ENCODE results near the gene KRT82.

DNA sequence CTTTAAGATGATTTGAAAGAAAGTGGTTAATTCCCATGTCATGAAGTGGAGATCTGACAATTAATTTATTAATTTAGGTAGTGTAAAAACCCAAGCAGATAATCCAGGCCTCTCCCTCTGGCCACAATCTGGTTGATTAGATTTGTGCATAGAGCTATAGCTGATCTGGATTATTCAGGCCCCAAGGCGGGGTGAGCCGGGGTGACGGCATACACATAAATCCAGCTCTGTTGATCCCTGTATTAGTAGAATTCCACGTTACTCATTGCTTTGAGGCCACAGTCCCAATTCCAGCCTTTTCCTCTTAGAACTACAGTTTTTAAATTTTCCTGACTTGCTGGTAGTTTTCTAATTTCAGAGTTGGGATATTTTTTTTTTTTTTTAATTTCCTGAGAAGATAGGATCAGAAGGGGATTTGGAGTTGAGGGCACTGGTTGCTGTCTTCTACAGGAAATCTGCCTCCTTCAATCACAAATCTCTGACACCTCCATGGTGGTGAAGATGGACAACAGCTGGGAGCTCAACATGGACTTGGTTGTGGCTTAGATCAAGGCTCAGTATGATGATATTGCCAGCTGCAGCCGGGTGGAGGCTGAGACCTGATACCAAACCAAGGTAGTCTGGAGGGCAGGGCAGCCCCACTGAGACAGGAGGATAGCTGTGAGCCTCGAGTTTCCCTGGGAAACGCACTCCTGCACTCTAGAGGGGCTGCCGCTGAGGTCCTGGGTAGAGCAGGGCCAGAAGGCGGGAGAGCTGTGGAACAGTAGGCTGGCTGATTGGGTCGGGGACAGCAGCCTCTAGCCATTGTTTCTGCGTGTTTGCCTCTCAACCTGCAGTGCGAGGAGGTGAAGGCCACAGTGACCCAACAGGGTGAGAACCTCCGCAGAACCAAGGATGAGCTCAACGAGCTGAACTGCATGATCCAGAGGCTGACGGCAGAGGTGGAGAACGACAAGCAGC, 58.3 kb downstream of the KRT82 start:
- TF ChIP-seq, protein P1, sequence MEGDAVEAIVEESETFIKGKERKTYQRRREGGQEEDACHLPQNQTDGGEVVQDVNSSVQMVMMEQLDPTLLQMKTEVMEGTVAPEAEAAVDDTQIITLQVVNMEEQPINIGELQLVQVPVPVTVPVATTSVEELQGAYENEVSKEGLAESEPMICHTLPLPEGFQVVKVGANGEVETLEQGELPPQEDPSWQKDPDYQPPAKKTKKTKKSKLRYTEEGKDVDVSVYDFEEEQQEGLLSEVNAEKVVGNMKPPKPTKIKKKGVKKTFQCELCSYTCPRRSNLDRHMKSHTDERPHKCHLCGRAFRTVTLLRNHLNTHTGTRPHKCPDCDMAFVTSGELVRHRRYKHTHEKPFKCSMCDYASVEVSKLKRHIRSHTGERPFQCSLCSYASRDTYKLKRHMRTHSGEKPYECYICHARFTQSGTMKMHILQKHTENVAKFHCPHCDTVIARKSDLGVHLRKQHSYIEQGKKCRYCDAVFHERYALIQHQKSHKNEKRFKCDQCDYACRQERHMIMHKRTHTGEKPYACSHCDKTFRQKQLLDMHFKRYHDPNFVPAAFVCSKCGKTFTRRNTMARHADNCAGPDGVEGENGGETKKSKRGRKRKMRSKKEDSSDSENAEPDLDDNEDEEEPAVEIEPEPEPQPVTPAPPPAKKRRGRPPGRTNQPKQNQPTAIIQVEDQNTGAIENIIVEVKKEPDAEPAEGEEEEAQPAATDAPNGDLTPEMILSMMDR (IDR thresholded peaks at IDR 0.05): no peak
- TF ChIP-seq POLR2A (IDR thresholded peaks at IDR 0.05): no peak

Data from right lobe of liver (tissue), 4 donors.